NCI-H345 treated with DMSO at 0.1 percent for 48 hours (cell line): Measurements from ENCODE around the gene GRK1.
"Not testable (repeated sequence)": the region's sequence is repeated elsewhere in the genome, so short reads cannot be mapped to it uniquely, and the experiment has no call there.

ENCODE experiments used
- DNase-seq: peaks from one replicate; lab custom pipeline; 2025; ENCODE audit not compliant: unreplicated experiment; lab: John Stamatoyannopoulos, UW

The GRK1 gene

DNA sequence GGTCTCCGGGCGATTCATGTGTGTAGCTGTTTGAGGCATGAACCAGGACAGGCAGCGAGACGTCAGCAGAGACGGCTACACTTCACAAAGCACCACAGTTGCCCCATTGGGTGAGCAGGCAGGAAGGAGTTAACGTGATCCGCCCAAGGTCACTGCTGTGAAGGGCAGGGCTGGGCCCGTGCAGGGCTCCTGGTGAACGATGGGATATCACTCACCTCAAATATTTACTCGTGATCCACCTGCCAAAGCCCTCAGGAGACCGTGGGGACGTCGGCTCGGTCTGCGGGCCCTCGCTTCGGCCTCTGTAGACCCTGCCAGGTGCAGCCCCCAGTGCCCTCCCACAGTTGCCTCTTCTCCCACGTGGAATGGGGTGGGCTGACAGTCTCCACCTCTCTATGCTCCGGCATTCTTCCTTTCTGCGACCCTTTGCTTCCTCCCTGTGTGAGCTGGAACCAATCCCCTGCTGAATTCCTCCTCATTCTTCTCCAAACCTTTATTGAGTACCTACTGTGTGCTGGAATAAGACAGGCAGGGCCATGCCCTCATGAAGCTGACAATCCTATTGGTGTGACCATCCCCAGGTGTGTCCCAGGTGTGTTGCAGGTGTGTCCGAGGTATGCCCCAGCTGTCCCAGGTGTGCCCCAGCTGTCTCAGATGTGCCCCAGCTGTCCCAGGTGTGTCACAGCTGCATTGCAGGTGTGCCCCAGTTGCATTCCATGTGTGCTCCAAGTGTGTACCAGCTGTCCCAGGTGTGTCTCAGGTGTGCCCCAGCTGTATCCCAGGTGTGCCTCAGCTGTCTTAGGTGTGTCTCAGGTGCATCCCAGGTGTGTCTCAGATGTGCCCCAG, 2.0 kb upstream of the GRK1 start:
- DNase-seq = no peak

DNA sequence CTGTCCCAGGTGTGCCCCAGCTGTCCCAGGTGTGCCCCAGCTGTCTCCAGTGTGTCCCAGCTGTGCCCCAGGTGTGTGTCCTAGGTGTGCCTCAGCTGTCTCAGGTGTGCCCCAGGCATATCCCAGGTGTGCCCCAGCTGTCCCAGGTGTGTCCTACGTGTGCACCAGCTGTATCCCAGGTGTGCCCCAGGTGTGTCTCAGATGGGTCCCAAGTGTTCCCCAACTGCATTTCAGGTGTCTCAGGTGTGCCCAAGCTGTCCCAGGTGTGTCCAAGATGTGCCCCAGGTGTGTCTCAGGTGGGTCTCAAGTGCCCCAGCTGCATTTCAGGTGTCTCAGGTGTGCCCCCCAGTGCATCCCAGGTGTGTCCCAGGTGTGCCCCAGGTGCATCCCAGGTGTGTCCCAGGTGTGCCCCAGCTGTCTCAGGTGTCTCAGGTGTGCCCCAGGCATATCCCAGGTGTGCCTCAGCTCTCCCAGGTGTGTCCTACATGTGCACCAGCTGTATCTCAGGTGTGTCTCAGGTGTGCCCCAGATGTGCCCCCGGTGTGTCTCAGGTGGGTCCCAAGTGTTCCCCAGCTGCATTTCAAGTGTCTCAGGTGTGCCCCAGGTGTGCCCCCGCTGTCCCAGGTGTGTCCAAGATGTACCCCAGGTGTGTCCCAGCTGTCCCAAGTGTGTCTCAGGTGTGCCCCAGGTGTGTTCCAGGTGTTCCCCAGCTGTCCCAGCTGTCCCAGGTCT, 1.3 kb upstream of the GRK1 start:
- DNase-seq = no peak

DNA sequence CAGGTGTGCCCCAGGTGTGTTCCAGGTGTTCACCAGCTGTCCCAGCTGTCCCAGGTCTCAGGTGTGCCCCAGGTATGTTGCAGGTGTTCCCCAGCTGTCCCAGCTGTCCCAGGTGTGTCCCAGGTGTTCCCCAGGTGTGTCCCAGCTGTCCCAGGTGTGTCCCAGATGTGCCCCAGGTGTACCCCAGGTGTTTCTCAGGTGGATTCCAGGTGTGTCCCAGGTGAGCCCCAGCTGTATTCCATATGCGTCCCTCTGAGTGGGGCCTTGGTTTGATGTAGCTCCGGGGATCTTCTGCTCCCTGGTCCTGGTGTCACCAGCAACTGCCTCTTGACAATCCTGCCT, 719 bp upstream of the GRK1 start:
- DNase-seq = no peak

DNA sequence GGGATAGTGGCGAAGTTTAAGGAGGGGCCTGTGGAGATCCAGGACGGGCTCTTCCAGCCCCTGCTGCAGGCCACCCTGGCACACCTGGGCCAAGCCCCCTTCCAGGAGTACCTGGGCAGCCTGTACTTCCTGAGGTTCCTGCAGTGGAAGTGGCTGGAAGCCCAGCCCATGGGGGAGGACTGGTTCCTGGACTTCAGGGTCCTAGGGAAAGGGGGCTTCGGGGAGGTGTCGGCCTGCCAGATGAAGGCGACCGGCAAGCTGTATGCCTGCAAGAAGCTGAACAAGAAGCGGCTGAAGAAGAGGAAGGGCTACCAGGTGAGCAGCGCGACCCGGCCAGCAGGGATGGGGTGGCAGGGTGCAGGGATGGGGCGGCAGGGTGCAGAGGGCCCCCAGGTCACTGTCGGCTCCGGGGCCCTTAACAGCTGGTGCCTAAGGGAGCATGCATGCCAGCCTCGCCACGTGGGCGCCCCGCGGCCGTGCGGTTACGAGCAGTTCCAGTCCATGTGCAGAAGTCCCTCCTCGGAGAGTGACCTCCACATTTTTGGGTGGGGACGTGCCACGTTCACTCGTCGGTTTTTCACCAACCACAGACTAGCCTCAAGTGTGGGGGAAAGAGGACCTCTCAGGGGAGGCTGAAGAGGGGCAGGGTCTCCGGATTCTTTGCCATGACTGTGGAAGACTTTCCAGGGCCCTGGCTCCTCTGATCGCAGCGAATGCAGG, 912 bp downstream of the GRK1 start:
- no peak for DNase-seq

DNA sequence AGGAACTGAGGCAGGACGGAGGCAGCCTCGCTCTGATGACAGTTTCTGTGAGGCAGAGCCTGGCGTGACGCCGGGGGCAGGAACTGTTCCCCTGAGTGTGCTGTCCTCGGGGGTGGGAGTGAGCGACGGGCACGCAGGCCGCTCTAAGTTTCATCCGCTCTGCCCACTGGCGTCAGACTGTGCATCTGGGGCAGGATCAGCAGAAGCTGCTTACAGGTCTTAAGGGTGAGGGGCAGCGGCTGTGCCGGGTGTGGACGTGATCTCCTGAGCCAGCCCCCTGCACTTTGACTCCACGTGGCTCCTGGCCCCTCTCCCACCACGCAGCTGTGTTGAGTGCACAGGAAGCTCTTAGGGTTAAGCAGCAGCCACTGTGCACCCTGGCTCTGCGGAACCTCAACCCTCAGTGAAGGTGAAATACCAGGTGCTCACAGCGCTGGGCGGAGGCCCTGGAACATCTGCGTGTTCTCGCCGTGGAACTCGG, 1.5 kb downstream of the GRK1 start:
- no peak for DNase-seq

DNA sequence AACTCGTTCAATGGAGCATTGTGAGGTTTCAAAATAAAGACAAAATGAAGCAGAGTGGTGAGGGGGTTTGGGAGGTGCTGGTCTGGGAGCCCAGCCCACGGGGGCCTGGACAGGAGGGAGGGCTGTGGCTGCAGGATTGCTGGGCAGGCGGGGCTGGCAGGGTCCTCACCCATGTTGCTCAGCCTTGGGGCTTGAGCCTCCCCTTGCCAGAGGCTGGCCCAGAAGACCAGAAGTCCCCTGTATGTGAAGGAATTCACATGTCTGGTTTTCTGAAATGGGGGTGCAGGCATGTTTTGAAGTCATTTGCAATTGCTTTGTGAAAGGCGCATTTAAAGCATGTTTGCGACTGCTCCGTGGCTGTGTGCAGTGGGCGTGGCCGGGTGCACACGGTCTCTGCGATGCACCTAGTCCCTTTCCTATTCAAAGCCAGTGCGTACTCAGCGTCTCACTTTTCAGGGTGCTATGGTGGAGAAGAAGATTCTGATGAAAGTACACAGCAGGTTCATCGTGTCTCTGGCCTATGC, 2.3 kb downstream of the GRK1 start:
- DNase-seq = no peak

DNA sequence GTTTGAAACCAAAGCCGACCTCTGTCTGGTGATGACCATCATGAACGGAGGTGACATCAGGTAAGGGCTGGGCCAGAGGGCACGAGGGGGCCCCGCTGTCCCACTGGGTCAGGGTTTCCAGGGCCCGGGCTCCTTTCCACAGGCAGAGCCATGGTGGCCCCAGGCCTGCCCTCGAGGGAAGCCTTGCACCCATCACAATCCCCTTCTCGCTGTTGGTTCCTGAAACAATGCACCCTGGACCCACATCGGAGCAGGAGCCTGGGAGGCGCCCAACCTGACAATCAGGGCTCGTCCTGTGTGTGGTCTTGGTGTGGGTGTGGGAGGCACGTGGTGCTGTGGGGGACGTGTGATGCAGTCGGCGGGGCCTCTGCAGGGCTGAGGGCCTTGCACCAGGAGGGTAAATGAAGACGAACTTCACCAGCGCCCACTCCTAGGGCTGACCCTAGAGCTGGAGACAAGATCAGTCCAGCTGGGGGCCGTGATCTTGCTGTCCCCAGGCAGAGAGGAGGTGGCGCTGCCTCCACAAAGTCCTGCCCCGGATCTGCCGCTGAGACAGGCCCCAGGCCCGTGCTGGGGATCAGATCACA, 2.8 kb downstream of the GRK1 start:
- DNase-seq = no peak

DNA sequence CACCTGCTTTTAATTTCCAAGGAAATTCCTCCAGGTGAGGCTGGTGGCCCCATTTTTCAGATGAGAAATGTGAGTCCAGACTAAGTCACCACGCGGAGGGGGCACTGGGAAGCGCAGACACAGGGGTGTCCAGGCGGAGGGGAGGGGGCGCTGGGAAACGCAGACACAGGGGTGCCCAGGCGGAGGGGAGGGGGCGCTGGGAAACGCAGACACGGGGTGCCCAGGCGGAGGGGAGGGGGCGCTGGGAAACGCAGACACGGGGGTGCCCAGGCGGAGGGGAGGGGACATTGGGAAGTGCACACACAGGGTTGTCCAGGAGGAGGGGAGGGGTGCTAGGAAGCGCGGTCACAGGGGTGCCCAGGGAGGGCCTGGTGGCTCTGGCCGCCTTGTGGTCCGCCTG, 3.5 kb downstream of the GRK1 start:
- DNase-seq = no peak

DNA sequence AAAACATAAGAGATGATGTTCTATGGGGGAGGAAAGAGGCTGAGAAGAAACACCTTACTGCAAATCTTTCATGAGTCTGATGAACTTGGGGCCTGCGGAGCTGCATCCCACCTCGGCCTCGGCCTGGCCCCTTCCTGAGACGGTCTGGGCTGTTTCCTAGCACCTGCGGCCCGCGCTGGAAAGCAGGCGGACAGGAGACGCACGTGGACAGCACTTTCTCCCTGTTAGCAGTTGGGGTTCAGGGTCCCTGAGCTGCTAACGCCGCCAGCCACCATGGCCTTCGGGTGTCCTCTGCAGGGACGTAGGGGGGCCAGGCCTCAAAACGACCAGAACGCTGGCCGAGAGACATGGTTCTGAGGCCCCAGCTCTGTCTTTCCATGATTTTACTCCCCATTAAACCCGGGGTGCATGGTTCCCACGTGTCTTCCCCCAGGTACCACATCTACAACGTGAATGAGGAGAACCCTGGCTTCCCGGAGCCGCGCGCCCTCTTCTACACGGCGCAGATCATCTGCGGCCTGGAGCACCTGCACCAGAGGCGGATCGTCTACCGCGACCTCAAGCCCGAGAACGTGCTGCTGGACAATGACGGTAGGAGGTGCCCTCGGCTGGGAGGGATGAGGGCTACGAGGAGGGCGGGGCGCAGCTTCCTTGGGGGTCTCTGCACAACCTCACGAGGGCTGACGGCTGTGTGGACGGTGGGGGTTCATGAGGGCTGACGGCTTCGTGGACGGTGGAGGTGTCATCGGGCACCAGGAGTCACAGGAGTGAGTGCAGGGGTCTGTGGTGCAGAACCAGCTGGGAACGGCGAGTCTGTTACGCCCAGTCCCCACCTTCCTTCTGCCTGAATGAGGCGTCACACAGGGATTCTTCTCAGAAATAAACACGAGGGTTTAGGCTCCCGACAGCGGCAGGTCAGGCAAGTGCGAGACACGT, 4.3 kb downstream of the GRK1 start:
- DNase-seq = no peak

DNA sequence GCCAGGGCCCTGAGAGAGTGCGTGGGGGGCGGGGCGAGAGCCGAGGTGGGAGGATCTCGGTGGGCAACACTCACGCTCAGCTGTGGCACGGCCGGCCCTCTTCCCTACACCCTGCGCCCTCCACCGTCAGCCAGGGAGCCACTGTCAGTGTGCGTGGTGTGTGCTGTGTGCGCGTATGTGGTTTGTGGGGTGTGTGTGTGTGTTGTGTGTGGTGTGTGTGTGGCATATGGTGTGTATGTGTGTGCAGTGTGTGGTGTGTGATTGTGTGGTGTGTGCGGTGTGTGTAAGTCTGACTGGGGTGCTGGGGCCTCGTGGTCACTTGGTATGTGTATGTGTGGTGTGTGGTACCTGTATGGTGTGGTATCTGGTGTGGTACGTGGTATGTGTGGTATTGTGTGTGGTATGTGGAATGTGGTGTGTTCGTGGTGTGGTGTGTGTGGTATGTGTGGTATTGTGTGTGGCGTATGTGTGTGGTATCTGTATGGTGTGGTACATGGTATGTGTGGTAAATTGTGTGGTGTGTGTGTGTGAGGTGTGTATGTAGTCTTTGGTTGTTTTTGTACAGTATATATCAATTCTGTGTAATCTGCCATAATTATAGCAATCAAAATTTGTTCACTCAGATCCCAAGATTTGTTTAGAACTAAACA, 5.1 kb downstream of the GRK1 start:
- DNase-seq = no peak

DNA sequence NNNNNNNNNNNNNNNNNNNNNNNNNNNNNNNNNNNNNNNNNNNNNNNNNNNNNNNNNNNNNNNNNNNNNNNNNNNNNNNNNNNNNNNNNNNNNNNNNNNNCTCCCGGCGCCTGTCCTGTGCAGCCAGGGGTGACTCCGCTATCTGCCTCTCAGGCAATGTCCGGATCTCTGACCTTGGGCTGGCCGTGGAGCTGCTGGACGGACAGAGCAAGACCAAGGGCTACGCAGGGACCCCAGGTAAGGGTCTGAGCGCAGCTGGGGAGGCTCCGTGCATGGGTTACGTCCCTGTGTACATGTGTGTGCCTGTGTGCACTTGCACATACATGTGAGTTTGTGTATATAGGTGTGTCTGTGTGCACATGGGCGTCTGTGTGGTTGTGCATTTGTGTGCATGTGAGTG, 55.9 kb downstream of the GRK1 start:
- no peak for DNase-seq

DNA sequence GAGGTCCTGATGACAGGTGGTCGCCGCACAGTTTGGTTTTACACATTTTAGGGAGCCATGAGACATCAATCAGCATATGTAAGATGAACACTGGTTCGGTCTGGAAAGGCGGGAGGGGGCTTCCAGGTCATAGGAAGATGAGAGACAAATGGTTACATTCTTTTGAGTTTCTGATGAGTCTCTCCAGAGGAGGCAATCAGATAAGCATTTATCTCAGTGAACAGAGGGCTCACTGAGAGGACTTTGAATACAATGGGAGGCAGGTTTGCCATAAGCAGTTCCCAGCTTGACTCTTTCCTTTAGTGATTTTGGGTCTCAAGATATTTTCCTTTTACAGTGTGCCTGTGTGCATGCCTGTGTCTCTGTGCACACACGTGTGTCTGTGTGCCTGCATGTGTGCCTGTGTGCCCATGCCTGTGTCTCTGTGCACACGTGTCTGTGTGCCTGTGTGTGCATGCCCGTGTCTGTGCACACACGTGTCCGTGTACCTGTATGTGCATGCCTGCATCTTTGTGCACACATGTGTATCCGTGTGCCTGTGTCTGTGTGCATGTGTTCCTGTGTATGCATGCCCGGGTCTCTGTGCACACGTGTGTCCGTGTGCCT, 56.5 kb downstream of the GRK1 start:
- no peak for DNase-seq

DNA sequence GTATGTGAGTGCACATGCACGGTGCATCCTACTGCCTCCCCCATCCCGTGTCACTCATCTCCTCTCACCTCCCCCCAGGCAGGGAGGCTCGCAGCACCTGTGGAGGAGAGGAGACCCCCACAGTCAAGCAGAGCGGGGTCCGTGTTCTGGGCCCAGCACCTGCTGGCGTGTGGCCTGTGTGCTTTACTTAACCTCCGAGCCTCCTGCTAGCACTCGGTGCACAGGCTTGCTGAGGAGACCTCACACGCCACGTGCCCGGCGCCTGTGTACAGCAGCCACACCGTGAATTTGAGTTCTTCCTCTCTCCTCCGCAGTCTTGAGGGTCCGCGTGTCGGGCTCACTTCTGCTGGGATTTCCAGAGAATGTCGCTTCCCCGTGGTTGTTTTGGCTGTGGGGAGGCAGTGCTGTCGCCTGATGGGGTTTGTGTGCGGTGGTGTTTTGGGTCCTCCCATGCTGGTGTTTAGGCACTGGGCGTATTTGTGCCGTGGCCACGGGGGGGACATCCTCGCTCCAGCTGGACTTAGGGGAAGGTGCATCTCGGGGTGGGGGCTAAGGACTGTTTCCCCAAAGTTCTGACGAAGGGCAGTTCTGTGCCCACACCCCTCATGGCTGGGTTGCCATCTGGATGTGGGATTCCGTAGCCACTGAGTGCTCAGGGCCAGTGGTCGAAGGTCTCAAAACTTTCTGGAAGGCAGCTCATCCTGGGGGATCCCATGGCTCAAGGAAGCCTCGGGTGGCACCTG, 57.2 kb downstream of the GRK1 start:
- no peak for DNase-seq

DNA sequence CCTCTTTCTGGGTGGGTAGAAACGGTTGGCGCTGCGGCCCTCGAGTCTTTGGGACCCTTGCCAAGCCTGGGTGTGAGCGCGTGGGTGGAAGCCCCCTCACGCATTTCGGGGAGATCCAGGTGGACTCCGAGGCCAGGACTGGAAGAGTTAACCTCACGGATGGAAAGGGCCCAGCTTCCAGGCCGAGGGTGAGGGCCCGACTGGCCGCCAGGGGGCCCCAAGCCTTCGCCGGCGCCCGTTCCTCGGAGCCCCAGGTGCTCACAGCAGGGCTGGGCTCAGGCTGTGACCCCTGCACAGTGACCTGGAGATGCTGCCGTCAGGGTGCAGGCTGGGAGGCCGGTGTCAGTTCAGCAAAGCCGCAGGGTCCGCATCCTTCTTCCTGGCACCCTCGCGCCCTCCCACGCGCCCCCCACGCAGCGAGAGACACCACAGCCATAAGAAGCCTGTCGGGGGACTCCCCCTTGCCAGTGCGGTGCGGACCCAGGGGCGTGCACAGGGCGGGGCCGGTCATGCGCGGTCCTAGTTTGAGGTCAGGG, 57.8 kb downstream of the GRK1 start:
- DNase-seq = peak; percentile 91

DNA sequence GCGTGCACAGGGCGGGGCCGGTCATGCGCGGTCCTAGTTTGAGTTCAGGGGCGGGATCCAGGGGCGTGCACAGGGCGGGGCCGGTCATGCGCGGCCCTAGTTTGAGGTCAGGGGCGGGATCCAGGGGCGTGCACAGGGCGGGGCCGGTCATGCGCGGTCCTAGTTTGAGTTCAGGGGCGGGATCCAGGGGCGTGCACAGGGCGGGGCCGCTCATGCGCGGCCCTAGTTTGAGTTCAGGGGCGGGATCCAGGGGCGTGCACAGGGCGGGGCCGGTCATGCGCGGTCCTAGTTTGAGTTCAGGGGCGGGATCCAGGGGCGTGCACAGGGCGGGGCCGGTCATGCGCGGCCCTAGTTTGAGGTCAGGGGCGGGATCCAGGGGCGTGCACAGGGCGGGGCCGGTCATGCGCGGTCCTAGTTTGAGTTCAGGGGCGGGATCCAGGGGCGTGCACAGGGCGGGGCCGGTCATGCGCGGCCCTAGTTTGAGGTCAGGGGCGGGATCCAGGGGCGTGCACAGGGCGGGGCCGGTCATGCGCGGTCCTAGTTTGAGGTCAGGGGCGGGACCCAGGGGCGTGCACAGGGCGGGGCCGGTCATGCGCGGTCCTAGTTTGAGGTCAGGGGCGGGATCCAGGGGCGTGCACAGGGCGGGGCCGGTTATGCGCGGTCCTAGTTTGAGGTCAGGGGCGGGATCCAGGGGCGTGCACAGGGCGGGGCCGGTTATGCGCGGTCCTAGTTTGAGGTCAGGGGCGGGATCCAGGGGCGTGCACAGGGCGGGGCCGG, 58.5 kb downstream of the GRK1 start:
- not testable (repeated sequence) for DNase-seq

DNA sequence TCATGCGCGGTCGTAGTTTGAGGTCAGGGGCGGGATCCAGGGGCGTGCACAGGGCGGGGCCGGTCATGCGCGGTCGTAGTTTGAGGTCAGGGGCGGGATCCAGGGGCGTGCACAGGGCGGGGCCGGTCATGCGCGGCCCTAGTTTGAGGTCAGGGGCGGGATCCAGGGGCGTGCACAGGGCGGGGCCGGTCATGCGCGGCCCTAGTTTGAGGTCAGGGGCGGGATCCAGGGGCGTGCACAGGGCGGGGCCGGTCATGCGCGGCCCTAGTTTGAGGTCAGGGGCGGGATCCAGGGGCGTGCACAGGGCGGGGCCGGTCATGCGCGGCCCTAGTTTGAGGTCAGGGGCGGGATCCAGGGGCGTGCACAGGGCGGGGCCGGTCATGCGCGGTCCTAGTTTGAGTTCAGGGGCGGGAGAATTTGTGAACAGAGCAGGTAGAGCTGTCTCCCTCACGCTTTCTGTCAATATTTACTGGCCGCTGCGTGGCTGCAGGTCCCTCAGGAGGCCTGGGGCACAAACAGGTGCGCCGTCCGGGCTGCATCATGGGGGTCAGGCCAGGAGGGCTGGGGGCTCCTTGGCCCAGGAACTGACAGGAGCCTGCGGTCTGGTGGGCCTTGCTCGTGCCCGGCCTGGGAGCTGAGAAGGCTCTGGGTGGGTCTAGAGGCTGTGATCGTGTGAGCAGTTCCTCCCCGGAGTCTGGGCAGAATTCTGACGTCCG, 59.2 kb downstream of the GRK1 start:
- DNase-seq = peak; percentile 33

DNA sequence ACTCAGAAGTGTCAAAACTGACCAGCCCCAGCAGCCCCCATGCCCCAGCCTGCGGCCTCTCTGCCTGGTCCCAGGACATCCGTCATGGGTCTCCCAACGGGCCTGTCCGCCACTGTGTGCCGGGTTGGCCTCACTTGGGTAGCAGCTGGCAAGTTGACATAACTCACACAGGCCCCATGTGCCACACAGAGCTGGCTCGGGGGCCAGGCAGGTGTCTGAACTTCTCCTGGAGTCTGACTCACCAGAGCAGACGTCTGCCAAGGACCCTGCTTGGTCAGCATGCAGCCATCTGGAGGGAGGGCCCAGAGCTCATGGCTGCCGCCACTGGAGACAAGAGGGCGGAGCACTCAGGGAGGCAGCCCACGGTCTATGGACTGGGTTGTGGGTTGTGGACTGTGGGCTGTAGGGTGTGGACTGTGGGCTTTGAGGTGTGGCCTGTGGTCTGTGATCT, 60.0 kb downstream of the GRK1 start:
- no peak for DNase-seq
